ENCODE measurements around the gene MYOZ1.
"Not testable (repeated sequence)": the region's sequence is repeated elsewhere in the genome, so short reads cannot be mapped to it uniquely, and the experiment has no call there.

Gene MYOZ1

GRCh38 chr10:73647211-73647874, 6.1 kb upstream of the MYOZ1 start:
- peak; percentile 55 for DNase-seq

- no peak for DNase-seq
Observed at GRCh38 chr10:73646598-73647041, 5.3 kb upstream of the MYOZ1 start.

DNA sequence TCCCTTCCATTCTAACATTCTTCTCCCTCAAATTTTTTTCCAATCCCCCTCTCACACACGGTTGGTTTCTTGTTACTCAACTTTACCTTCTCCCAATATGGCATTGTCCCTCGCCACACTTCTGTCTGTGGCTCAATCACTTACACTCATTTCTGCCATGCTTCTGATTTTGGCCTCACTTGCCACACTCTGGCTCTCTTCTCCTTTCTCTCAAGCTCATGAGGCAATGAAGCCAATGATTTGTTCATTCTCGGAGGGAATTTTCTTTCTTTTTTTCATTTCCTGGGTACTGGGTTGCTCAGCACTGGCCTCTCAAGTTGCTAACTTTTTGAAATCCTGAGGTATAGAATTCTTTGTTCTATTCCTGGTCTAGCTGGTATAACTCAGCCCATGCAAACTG, 4.0 kb upstream of the MYOZ1 start:
- no peak for DNase-seq

GRCh38 chr10:73644767-73645166, 3.5 kb upstream of the MYOZ1 start:
- no peak for DNase-seq

- peak; percentile 56 for DNase-seq
Observed at GRCh38 chr10:73644015-73644743, 2.9 kb upstream of the MYOZ1 start.

GRCh38 chr10:73643362-73643761, 2.1 kb upstream of the MYOZ1 start:
- DNase-seq, result no peak

GRCh38 chr10:73639286-73639685, 2.0 kb downstream of the MYOZ1 start:
- DNase-seq, result no peak

GRCh38 chr10:73635781-73636180, 5.5 kb downstream of the MYOZ1 start:
- DNase-seq, result no peak

GRCh38 chr10:73634421-73634820, 6.9 kb downstream of the MYOZ1 start:
- DNase-seq, result no peak

DNA sequence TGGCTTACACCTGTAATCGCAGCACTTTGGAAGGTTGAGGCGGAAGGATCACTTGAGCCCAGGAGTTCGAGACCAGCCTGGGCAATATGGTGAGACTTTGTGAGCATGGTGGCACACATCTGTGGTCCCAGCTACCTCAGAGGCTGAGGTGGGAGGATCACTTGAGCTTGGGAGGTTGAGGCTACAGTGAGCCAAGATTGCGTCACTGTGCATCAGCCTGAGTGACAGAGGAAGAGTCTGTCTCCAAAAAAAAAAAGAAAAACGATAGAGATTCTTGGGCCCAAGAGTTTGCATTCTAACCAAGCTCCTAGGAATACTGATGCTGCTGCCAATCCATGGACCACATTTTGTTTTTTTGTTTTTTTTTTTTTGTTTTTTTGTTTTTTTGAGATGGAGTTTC, 12.1 kb downstream of the MYOZ1 start:
- no peak for DNase-seq

- DNase-seq, result no peak
Observed at GRCh38 chr10:73628405-73628804, 12.9 kb downstream of the MYOZ1 start.

GRCh38 chr10:73627300-73627699, 14.0 kb downstream of the MYOZ1 start:
- DNase-seq, result no peak

- peak; percentile 92 for DNase-seq
Observed at GRCh38 chr10:73625884-73626752, 15.2 kb downstream of the MYOZ1 start.

- DNase-seq, result no peak
Observed at GRCh38 chr10:73625004-73625883, 16.0 kb downstream of the MYOZ1 start.

DNA sequence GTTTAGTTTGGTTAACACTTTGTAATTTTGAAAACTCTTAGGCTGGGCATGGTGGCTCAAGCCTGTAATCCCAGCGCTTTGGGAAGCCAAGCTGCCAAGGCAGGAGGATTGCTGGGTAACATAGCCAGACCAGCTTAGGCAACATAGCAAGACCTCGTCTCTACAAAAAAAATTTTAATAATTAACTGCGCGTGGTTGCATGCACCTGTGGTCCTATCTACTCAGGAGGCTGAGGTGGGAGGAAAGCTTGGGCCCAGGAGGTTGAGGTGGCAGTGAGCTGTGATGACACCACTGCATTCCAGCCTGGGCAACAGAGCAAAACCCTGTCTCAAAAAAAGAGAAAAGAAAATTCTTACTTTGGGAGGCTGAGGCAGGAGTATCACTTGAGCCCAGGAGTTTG, 18.2 kb downstream of the MYOZ1 start:
- no peak for DNase-seq

DNA sequence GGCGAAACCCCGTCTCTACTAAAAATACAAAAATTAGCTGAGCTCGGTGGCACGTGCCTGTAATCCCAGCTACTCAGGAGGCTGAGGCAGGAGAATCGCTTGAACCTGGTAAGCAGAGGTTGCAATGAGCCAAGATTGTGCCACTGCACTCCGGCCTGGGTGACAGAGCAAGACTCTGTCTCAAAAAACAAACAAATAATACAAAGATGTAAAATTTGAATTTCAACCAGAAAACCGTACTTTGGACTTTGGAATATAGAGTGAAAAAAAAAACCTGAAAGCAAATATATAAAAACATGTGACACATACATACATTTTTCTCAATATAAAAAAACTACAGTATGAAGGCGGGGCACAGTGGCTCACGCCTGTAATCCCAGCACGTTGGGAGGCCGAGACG, 20.3 kb downstream of the MYOZ1 start:
- DNase-seq, result not testable (repeated sequence)

DNA sequence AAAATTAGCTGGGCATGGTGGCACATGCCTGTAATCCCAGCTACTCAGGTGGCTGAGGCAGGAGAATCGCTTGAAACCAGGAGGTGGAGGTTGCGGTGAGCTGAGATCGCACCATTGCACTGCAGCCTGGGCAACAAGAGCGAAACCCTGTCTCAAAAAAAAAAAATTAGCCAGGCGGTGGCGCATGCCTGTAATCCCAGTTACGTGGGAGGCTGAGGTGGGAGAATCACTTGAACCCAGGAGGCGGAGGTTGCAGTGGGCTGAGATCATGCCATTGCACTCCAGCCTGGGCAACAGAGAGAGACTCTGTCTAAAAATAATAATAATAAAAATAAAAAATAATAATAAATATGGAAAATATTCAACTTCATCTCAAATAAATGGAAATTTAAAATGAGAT, 24.1 kb downstream of the MYOZ1 start:
- not testable (repeated sequence) for DNase-seq

GRCh38 chr10:73614720-73615119, 26.6 kb downstream of the MYOZ1 start:
- no peak for DNase-seq

- DNase-seq, result no peak
Observed at GRCh38 chr10:73609116-73609515, 32.2 kb downstream of the MYOZ1 start.

GRCh38 chr10:73601486-73601921, 39.8 kb downstream of the MYOZ1 start:
- DNase-seq, result no peak

- no peak for DNase-seq
Observed at GRCh38 chr10:73597346-73597745, 43.9 kb downstream of the MYOZ1 start.

DNA sequence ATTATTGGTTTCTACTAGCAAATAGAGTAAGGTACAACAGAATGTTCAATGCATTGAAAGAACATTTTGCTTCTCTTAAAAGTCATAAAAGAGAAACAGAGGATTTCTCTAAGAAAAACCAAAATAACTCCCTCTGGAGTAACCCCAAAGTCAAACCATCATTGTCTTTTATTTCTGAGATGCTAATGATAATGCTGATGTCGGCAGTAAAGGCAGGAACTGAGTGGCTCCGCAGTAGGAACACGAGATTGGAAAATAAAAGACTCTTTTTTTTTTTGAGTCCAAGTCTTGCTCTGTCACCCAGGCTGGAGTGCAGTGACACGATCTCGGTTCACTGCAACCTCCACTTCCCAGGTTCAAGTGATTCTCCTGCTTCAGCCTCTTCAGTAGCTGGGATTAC, 47.5 kb downstream of the MYOZ1 start:
- no peak for DNase-seq

GRCh38 chr10:73593110-73593509, 48.2 kb downstream of the MYOZ1 start:
- no peak for DNase-seq
